ENCODE data around the gene ULK2. TPM values are rescaled to one million over a fixed set of nuclear protein-coding genes. Genes with fewer than 3 reads are reported as not detected.

The ULK2 gene
- total and polyA plus RNA-seq, 2 donors, result 7.2 to 7.9 TPM

GRCh38 chr17:19748807-19749193 is 118.9 kb downstream of the ULK2 start:
- H3K4me1 ChIP-seq (ENCODE audit: control insufficient read depth in 2 of 2, insufficient read depth in 2 of 2, low read length in 2 of 2), result peaks cover 0 to 4% of the 10 kb centered on the region in 2 donors
- peaks cover 4 to 53% of the 10 kb centered on the region in 2 donors for H3K27me3 ChIP-seq (ENCODE audit: control insufficient read depth in 2 of 2, insufficient read depth in 1 of 2, low read length in 1 of 2)
- H3K36me3 ChIP-seq (ENCODE audit: control insufficient read depth in 2 of 2, insufficient read depth in 2 of 2, low read length in 1 of 2), result no peaks in the 10 kb centered on the region
- no peak overlapping the region for H3K27ac ChIP-seq (ENCODE audit: low read depth in 1 of 2, low read length in 1 of 2)
- H3K9me3 ChIP-seq (ENCODE audit: control insufficient read depth in 2 of 2, insufficient read depth in 1 of 2, low read length in 1 of 2), result no peaks in the 10 kb centered on the region
- WGBS, result 89% methylated on average over 13 of the region's 13 CpGs
- DNase-seq (ENCODE audit: low read depth in 6 of 9, low spot score in 9 of 9), result no peak
- no peak overlapping the region for H3K4me3 ChIP-seq (ENCODE audit: low read length in 2 of 2)

DNA sequence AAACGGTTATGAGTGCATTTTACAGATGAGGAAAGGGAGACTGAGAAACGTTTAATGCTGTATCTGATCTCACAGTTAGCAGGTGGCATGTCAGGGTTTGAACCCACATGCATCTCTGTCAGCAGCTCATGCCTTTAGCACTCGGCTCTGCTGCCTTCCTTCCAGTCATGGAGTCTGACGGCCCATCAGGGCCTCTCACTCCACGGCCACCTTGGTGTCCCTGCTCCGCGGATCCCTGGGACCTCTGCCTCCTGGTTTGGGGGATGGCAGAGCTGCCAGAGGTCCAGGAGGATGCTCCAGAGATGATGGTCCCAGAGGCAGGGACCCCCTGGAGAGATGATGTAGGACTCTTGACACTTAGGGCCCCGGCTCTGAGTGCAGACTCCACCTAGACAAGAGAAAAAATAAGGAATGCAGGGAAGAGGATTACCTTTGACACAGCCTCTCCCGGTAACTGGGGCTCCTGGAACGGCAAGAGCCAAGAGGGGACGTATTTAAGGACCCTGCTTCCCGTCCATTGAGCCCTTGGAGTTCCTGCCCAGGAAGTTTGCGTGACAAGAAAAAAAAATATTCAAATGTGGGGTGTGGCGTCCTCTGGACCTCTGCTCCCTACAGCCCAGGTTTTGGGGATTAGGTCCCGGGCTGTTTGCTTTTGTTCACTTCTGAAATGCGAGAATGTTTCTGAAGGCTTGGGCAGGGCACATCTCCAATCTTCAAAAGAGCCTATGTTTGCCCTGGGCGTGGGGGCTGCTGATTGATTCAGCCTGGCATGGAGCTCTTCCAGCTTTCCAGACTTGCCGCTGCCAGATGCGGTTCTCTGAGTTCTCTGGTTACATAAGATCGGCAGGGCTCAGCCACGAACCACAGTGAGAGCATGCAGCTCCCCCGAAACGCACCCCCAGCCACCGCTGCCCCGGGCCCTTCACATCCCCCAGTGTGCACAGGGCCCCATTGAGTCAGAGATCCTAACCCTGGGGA is 119.6 kb downstream of the ULK2 start, which contains the start of gene ALDH3A1:
Gene ALDH3A1 (minus strand): TSS at position 470 of the 978 bp plus-strand sequence. CDS start 3,169 bp downstream, outside the sequence.
- DNase-seq (ENCODE audit: low read depth in 6 of 9, low spot score in 9 of 9), result no peak
- peaks cover 0 to 4% of the 10 kb centered on the region in 2 donors for H3K4me1 ChIP-seq (ENCODE audit: control insufficient read depth in 2 of 2, insufficient read depth in 2 of 2, low read length in 2 of 2)
- H3K9me3 ChIP-seq (ENCODE audit: control insufficient read depth in 2 of 2, insufficient read depth in 1 of 2, low read length in 1 of 2), result no peaks in the 10 kb centered on the region
- H3K27me3 ChIP-seq (ENCODE audit: control insufficient read depth in 2 of 2, insufficient read depth in 1 of 2, low read length in 1 of 2), result peaks cover 7 to 54% of the 10 kb centered on the region in 2 donors
- WGBS, result 87% methylated on average over 25 of the region's 25 CpGs
- H3K36me3 ChIP-seq (ENCODE audit: control insufficient read depth in 2 of 2, insufficient read depth in 2 of 2, low read length in 1 of 2), result no peaks in the 10 kb centered on the region
- no peak within 1 kb of the TSS for H3K4me3 ChIP-seq (ENCODE audit: low read length in 2 of 2)
- no peak within 1 kb of the TSS for H3K27ac ChIP-seq (ENCODE audit: low read depth in 1 of 2, low read length in 1 of 2)

DNA sequence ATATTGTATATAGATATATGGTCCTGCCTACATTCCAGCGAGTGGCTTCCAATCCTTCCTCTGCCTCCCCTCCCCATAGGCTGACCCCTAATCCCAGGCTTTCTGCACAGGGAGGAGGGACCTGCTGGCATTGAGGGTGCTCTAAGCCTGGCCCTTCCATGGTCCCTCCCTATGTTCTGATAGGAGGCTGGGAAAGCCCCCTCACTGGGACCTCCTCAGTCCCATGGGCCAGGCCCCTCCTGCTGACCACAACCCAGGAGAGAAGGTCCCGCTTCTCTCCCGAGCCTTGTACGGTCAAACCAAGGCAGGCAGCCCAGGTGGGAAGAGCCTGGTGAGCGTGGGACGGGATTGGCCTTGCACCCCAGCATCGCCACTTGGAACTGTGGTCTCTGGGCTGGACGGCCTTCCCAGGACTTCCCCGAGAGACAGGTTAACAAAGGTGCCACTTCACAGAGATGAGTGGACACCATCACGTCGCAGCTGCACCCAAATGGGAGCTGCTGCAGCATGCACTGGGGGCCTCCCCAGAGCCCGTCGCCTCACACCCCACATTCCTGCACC is 120.5 kb downstream of the ULK2 start:
- H3K27me3 ChIP-seq (ENCODE audit: control insufficient read depth in 2 of 2, insufficient read depth in 1 of 2, low read length in 1 of 2), result peaks cover 7 to 57% of the 10 kb centered on the region in 2 donors
- H3K36me3 ChIP-seq (ENCODE audit: control insufficient read depth in 2 of 2, insufficient read depth in 2 of 2, low read length in 1 of 2), result no peaks in the 10 kb centered on the region

DNA sequence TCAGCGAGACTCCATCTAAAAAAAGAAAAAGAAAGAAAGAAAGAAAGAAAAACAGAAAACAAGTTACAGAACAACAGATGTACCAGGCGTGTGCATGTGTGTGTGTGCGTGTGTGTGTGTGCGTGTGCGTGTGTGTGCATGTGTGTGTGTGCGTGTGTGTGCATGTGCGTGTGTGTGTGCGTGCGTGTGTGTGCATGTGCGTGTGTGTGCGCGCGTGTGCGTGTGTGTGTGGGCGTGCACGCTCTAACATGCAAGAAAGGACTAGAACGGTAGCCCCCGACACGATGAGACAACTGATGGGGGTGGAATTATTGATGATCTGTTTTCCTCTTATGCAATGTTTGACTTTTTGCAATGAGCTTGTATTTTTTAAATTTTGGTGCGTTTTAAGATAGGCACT is 121.2 kb downstream of the ULK2 start:
- DNase-seq (ENCODE audit: low read depth in 6 of 9, low spot score in 9 of 9), result no peak
- H3K27me3 ChIP-seq (ENCODE audit: control insufficient read depth in 2 of 2, insufficient read depth in 1 of 2, low read length in 1 of 2), result peaks cover 7 to 57% of the 10 kb centered on the region in 2 donors
- no peak overlapping the region for H3K27ac ChIP-seq (ENCODE audit: low read depth in 1 of 2, low read length in 1 of 2)
- no peaks in the 10 kb centered on the region for H3K9me3 ChIP-seq (ENCODE audit: control insufficient read depth in 2 of 2, insufficient read depth in 1 of 2, low read length in 1 of 2)
- no peaks in the 10 kb centered on the region for H3K36me3 ChIP-seq (ENCODE audit: control insufficient read depth in 2 of 2, insufficient read depth in 2 of 2, low read length in 1 of 2)
- 93% methylated on average over 20 of the region's 20 CpGs for WGBS
- H3K4me1 ChIP-seq (ENCODE audit: control insufficient read depth in 2 of 2, insufficient read depth in 2 of 2, low read length in 2 of 2), result peaks cover 0 to 4% of the 10 kb centered on the region in 2 donors
- no peak overlapping the region for H3K4me3 ChIP-seq (ENCODE audit: low read length in 2 of 2)

More for the DNA sequence above, 120.5 kb downstream of the ULK2 start:
- Histone ChIP-seq H3K4me3 (ENCODE audit: low read length in 2 of 2) (no peak overlapping the region), H3K27ac (ENCODE audit: low read depth in 1 of 2, low read length in 1 of 2) (no peak overlapping the region), H3K4me1 (ENCODE audit: control insufficient read depth in 2 of 2, insufficient read depth in 2 of 2, low read length in 2 of 2) (peaks cover 0 to 4% of the 10 kb centered on the region in 2 donors), H3K9me3 (ENCODE audit: control insufficient read depth in 2 of 2, insufficient read depth in 1 of 2, low read length in 1 of 2) (no peaks in the 10 kb centered on the region)
- DNase-seq (ENCODE audit: low read depth in 6 of 9, low spot score in 9 of 9), result no peak
- 98% methylated on average over 13 of the region's 13 CpGs for WGBS

GRCh38 chr17:19744922-19745757 is 122.6 kb downstream of the ULK2 start:
- Histone ChIP-seq H3K36me3 (ENCODE audit: control insufficient read depth in 2 of 2, insufficient read depth in 2 of 2, low read length in 1 of 2) (no peaks in the 10 kb centered on the region), H3K4me1 (ENCODE audit: control insufficient read depth in 2 of 2, insufficient read depth in 2 of 2, low read length in 2 of 2) (peaks cover 0 to 4% of the 10 kb centered on the region in 2 donors), H3K4me3 (ENCODE audit: low read length in 2 of 2) (peak overlapping the region in 1 of 2 donors; percentile 48), H3K27me3 (ENCODE audit: control insufficient read depth in 2 of 2, insufficient read depth in 1 of 2, low read length in 1 of 2) (peaks cover 7 to 54% of the 10 kb centered on the region in 2 donors), H3K9me3 (ENCODE audit: control insufficient read depth in 2 of 2, insufficient read depth in 1 of 2, low read length in 1 of 2) (no peaks in the 10 kb centered on the region), H3K27ac (ENCODE audit: low read depth in 1 of 2, low read length in 1 of 2) (peak overlapping the region in 1 of 2 donors; percentile 15)
- DNase-seq (ENCODE audit: low read depth in 6 of 9, low spot score in 9 of 9), result peak; percentile 19 to 89 (median 66)
- 41% methylated on average over 50 of the region's 50 CpGs for WGBS

DNA sequence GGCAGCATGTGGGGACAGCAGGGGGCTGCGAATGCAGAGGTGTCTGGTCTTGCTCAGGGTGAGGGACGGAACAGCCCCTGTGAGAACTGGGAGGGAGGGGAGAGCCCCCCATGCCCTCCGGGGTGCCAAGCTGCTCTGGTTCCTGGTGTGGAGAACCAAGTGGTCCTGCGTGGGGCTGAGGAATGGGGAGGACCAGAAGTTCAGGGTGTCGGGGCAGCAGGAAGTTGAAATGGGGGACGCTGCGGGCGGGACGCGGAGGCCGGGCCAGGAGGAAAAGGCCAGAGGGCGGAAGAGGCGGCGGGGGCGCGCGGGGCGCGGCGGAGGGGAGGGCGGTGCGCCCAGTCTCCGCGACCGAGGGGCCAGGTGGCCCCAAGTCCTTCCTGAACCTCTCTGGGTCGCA is 123.2 kb downstream of the ULK2 start:
- H3K4me3 ChIP-seq (ENCODE audit: low read length in 2 of 2), result peak overlapping the region; percentile 20 to 48
- peaks cover 7 to 49% of the 10 kb centered on the region in 2 donors for H3K27me3 ChIP-seq (ENCODE audit: control insufficient read depth in 2 of 2, insufficient read depth in 1 of 2, low read length in 1 of 2)
- H3K36me3 ChIP-seq (ENCODE audit: control insufficient read depth in 2 of 2, insufficient read depth in 2 of 2, low read length in 1 of 2), result no peaks in the 10 kb centered on the region
- WGBS, result 8% methylated on average over 26 of the region's 26 CpGs
- no peak overlapping the region for H3K27ac ChIP-seq (ENCODE audit: low read depth in 1 of 2, low read length in 1 of 2)
- H3K9me3 ChIP-seq (ENCODE audit: control insufficient read depth in 2 of 2, insufficient read depth in 1 of 2, low read length in 1 of 2), result no peaks in the 10 kb centered on the region
- H3K4me1 ChIP-seq (ENCODE audit: control insufficient read depth in 2 of 2, insufficient read depth in 2 of 2, low read length in 2 of 2), result peaks cover 0 to 4% of the 10 kb centered on the region in 2 donors
- no peak for DNase-seq (ENCODE audit: low read depth in 6 of 9, low spot score in 9 of 9)

DNA sequence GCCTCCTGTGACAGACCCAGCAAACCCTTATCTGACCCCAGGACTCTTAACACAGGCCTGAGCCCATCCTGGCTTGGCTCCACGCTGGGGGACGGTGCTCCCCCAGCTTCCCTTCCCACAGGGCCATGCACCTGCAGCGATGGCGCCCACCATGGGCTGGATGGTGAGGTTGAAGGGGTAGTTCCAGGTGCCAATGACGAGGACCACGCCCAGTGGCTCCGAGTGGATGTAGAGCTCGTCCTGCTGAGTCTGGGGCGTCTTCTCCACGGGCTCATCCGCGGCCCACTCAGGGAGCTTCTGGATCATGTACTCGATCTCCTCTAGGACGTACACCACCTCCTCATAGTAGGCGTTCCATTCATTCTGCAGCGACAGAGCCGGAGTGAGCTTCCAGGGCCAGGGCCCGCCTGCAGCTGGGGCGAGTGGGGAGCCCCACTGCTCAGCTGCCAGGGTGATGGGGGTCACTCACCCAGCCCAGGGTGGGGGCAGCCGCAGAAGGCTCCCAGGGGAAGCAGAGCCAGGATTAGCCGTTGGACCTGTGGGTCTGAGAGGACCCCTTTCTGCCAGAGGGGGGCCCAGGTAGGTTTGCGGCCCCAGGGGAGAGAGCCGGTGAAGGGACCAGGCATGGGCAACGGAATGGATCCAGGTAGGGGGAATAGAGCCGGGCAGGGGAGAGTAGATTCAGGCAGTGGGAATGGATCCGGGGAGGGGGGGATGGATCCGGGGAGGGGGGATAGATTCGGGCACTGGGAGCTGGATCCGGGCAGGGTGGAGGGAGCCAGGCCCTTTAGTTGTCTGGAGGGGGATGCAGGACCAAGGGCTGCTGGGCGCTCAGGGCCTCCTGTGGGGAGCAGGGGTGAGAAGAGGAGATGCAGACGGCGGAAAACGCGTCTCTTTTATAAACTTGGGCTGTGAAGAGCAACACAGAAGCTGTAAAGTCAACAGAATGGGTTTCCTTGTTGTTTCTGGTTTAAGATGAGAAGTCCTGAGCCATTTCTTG is 124.3 kb downstream of the ULK2 start:
- no peak overlapping the region for H3K4me3 ChIP-seq (ENCODE audit: low read length in 2 of 2)
- no peaks in the 10 kb centered on the region for H3K9me3 ChIP-seq (ENCODE audit: control insufficient read depth in 2 of 2, insufficient read depth in 1 of 2, low read length in 1 of 2)
- H3K36me3 ChIP-seq (ENCODE audit: control insufficient read depth in 2 of 2, insufficient read depth in 2 of 2, low read length in 1 of 2), result no peaks in the 10 kb centered on the region
- WGBS, result 97% methylated on average over 34 of the region's 34 CpGs
- H3K27me3 ChIP-seq (ENCODE audit: control insufficient read depth in 2 of 2, insufficient read depth in 1 of 2, low read length in 1 of 2), result peaks cover 7 to 44% of the 10 kb centered on the region in 2 donors
- H3K4me1 ChIP-seq (ENCODE audit: control insufficient read depth in 2 of 2, insufficient read depth in 2 of 2, low read length in 2 of 2), result peaks cover 0 to 4% of the 10 kb centered on the region in 2 donors
- H3K27ac ChIP-seq (ENCODE audit: low read depth in 1 of 2, low read length in 1 of 2), result no peak overlapping the region
- DNase-seq (ENCODE audit: low read depth in 6 of 9, low spot score in 9 of 9), result no peak

DNA sequence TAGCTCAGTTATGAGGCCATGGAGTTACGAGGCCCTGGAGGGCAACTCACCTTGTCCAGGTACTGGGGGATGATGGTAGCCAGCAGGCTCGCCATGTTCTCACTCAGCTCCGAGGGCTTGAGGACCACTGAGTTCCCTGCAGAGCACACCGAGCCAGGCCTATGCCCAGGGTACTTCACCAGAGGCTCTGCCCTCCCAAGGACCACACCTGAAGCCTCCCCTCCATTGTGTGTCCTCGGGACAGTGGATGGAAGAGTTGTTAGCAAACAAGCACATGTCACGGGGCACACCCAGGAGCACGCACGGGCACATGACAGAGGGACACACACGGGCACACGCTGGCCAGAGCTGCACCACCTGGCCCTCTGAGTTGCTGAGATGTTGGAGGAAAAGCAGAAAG is 125.2 kb downstream of the ULK2 start:
- Histone ChIP-seq H3K4me3 (ENCODE audit: low read length in 2 of 2) (no peak overlapping the region), H3K4me1 (ENCODE audit: control insufficient read depth in 2 of 2, insufficient read depth in 2 of 2, low read length in 2 of 2) (peaks cover 0 to 4% of the 10 kb centered on the region in 2 donors), H3K27ac (ENCODE audit: low read depth in 1 of 2, low read length in 1 of 2) (no peak overlapping the region), H3K27me3 (ENCODE audit: control insufficient read depth in 2 of 2, insufficient read depth in 1 of 2, low read length in 1 of 2) (peaks cover 7 to 36% of the 10 kb centered on the region in 2 donors), H3K36me3 (ENCODE audit: control insufficient read depth in 2 of 2, insufficient read depth in 2 of 2, low read length in 1 of 2) (no peaks in the 10 kb centered on the region), H3K9me3 (ENCODE audit: control insufficient read depth in 2 of 2, insufficient read depth in 1 of 2, low read length in 1 of 2) (no peaks in the 10 kb centered on the region)
- DNase-seq (ENCODE audit: low read depth in 6 of 9, low spot score in 9 of 9), result no peak
- 97% methylated on average over 10 of the region's 10 CpGs for WGBS

Measured in thymus (tissue), 11 donors.